OCI-LY7 (cell line): ENCODE measurements around the gene HASPIN. TPM values are rescaled to one million over a fixed set of nuclear protein-coding genes. Genes with fewer than 3 reads are reported as not detected.
A peak's percentile ranks its signal among the peaks of the same experiment; 100 is the strongest.

Experiments
- BruUV-seq: library from RNA; stranded (reverse); fragments of 400-500 nt; replicated peaks from 2 replicates; lab custom pipeline; 2021; lab: Mats Ljungman, UMichigan
- CTCF ChIA-PET: fragments of 300-600 bp; sonication (Branson Sonifier 250); formaldehyde crosslinking; loops from one replicate; lab custom pipeline; 2022; ENCODE audit warnings: antibody characterized with exemption; ENCODE audit not compliant: unreplicated experiment; lab: Charles Lee
- POLR2A ChIA-PET: fragments of 300-600 bp; sonication (Branson Sonifier 250); formaldehyde crosslinking; loops from one replicate; lab custom pipeline; 2022; ENCODE audit warnings: antibody characterized with exemption; lab: Charles Lee
- DNase-seq: peaks from one replicate; pipeline ENCODE4 v3.0.0-alpha.2; 2015; ENCODE audit warnings: low spot score
- H2AFZ ChIP-seq: fragments of 200-600 bp; sonication (generic), shearing (Covaris generic); 2 replicates; pipeline ENCODE4 v1.6.1; 2014; ENCODE audit warnings: mild to moderate bottlenecking, antibody characterized with exemption, low read length, moderate library complexity
- H3K27ac ChIP-seq: fragments of 200-600 bp; sonication (generic); 2 replicates; pipeline ENCODE4 v1.5.1; 2014; ENCODE audit warnings: mixed run types, low read depth, mild to moderate bottlenecking, moderate library complexity, low read length, inconsistent platforms; ENCODE audit not compliant: poor library complexity, severe bottlenecking
- H3K36me3 ChIP-seq: fragments of 200-600 bp; sonication (generic); 2 replicates; pipeline ENCODE4 v1.6.1; 2014; ENCODE audit warnings: mild to moderate bottlenecking, antibody characterized with exemption, low read length, moderate library complexity, mixed read lengths; ENCODE audit not compliant: insufficient read depth
- H3K4me1 ChIP-seq: fragments of 200-600 bp; sonication (generic); 2 replicates; pipeline ENCODE4 v1.5.1; 2014; ENCODE audit warnings: mild to moderate bottlenecking, low read length; ENCODE audit not compliant: insufficient read depth, poor library complexity, severe bottlenecking
- H3K4me2 ChIP-seq: fragments of 200-600 bp; sonication (generic); 2 replicates; pipeline ENCODE4 v1.6.1; 2014; ENCODE audit warnings: mild to moderate bottlenecking, low read length
- H3K4me3 ChIP-seq: fragments of 200-600 bp; sonication (generic); 2 replicates; pipeline ENCODE4 v1.5.1; 2014; ENCODE audit warnings: mild to moderate bottlenecking, low read depth, low read length; ENCODE audit not compliant: poor library complexity, severe bottlenecking
- H3K79me2 ChIP-seq: fragments of 200-600 bp; sonication (generic); 2 replicates; pipeline ENCODE4 v1.6.1; 2016; ENCODE audit warnings: low read depth, mild to moderate bottlenecking, low read length, moderate library complexity, mixed read lengths; ENCODE audit not compliant: insufficient read depth
- H3K9me2 ChIP-seq: fragments of 200-600 bp; sonication (generic); 2 replicates; pipeline ENCODE4 v1.6.1; 2016; ENCODE audit warnings: mild to moderate bottlenecking, low read length, mixed read lengths; ENCODE audit not compliant: insufficient read depth
- H3K9me3 ChIP-seq: fragments of 200-600 bp; sonication (generic); 2 replicates; pipeline ENCODE4 v1.6.1; 2014; ENCODE audit warnings: mild to moderate bottlenecking, mixed run types, low read length, mixed read lengths
- H4K20me1 ChIP-seq: fragments of 200-600 bp; sonication (generic); 2 replicates; pipeline ENCODE4 v1.6.1; 2014; ENCODE audit warnings: mild to moderate bottlenecking, antibody characterized with exemption, low read length, moderate library complexity, mixed read lengths; ENCODE audit not compliant: insufficient read depth
- EZH2phosphoT487 ChIP-seq: fragments of 200-600 bp; sonication (generic); IDR thresholded peaks from 2 replicates; pipeline ENCODE4 v1.6.1; 2018; ENCODE audit warnings: low read depth, borderline replicate concordance, mild to moderate bottlenecking, mixed run types, antibody characterized with exemption, low read length, moderate library complexity, mixed read lengths
- intact Hi-C: fragments of 100-400 bp; cut with micrococcal nuclease; formaldehyde crosslinking; loops from one replicate; pipeline ENCODE4 v1.10.0; 2022; ENCODE audit not compliant: unreplicated experiment
- total RNA-seq, 2 experiments: library from RNA; depleted of rRNA in 1 of 2; stranded (reverse); fragments of >200 nt in 1 of 2; shearing (Covaris generic) in 1 of 2; gene quantifications; 2 replicates each; pipeline ENCODE4 v1.2.3, GENCODE V29; 2014 to 2022
- TF ChIP-seq, protein P1 (sequence below): fragments of 200-600 bp; sonication (generic); conservative IDR thresholded peaks from 2 replicates; pipeline ENCODE4 v1.5.1; 2014; ENCODE audit warnings: mild to moderate bottlenecking, antibody characterized with exemption, low read length, moderate library complexity, mixed read lengths

Gene HASPIN
- total RNA-seq, 2 experiments from 2014 or later = 66.2 to 88.6 TPM

GRCh38 chr17:3735515-3735914 lies 11.8 kb downstream of the HASPIN start:
- DNase-seq = no peak
- H3K9me2 ChIP-seq = no peaks in the 10 kb centered on the region
- H3K79me2 ChIP-seq = no peaks in the 10 kb centered on the region; the same call in 1 of the 2 replicates
- ChIA-PET CTCF (interaction anchor here (0.6 to 0.9 kb wide), 2 partner anchors 25 to 129 kb away, joined by 3 to 4 read pairs; no protein-coding TSS in a partner anchor), POLR2A (interaction anchor here (0.8 to 1.0 kb wide), 2 partner anchors 8 to 111 kb away, joined by 3 read pairs; partner anchors contain the start of gene NCBP3)
- intact Hi-C loops = no loop called here
- no TSS peak for BruUV-seq
- no peak overlapping the region for H3K4me3 ChIP-seq
- peaks cover 7% of the 10 kb centered on the region; the same call in 1 of the 2 replicates for H3K36me3 ChIP-seq
- TF ChIP-seq, protein P1, sequence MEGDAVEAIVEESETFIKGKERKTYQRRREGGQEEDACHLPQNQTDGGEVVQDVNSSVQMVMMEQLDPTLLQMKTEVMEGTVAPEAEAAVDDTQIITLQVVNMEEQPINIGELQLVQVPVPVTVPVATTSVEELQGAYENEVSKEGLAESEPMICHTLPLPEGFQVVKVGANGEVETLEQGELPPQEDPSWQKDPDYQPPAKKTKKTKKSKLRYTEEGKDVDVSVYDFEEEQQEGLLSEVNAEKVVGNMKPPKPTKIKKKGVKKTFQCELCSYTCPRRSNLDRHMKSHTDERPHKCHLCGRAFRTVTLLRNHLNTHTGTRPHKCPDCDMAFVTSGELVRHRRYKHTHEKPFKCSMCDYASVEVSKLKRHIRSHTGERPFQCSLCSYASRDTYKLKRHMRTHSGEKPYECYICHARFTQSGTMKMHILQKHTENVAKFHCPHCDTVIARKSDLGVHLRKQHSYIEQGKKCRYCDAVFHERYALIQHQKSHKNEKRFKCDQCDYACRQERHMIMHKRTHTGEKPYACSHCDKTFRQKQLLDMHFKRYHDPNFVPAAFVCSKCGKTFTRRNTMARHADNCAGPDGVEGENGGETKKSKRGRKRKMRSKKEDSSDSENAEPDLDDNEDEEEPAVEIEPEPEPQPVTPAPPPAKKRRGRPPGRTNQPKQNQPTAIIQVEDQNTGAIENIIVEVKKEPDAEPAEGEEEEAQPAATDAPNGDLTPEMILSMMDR = no peak
- no peak for TF ChIP-seq EZH2phosphoT487
- H3K27ac ChIP-seq = no peak overlapping the region
- peaks cover 24% of the 10 kb centered on the region for H3K4me1 ChIP-seq
- H2AFZ ChIP-seq = no peak overlapping the region
- H3K9me3 ChIP-seq = no peaks in the 10 kb centered on the region
- no peak overlapping the region for H3K4me2 ChIP-seq
- no peaks in the 10 kb centered on the region for H4K20me1 ChIP-seq

DNA sequence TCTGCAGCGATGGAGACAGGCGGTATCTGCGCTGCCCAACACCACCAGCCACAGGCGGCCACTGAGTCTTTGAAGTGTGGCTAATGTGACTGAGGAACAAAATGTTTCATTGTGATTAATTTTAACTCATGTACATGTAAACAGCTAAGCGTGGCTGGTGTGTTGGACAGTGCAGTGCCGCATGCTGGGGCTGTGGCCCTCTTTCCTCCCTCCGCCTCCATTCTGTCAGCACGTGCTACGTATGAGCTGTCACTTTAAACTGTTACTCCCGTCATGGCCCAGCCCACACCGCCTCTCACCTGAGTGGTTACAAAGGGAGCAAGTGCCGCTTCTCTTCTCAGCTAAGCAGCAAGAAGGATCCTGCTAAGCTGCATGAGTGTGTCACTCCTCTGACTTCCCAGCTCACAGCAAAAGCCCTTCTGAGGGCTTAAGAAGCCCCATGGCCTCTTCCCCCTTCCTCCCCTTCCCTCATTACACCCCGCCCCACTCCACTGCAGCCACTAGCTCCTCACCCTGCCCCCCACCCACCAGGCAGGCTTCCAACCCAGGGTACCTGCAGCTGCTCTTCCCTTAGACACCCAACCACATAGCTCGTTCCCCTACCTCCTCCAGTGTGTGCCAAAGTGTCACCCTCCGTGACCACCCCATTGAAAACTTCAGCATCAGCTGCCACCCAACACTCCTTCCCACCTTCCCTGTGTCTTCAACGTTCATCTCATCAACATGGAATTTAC lies 15.0 kb downstream of the HASPIN start:
- H3K9me3 ChIP-seq = no peaks in the 10 kb centered on the region
- H3K27ac ChIP-seq = no peak overlapping the region
- H3K79me2 ChIP-seq = no peaks in the 10 kb centered on the region
- peak overlapping the region; percentile 30 for H3K4me2 ChIP-seq
- H3K4me3 ChIP-seq = no peak overlapping the region
- H3K9me2 ChIP-seq = no peaks in the 10 kb centered on the region
- intact Hi-C loops = no loop called here
- H3K4me1 ChIP-seq = peaks cover 11% of the 10 kb centered on the region
- no TSS peak for BruUV-seq
- TF ChIP-seq, protein P1 = no peak
- no peak for TF ChIP-seq EZH2phosphoT487
- DNase-seq = peak; percentile 49
- POLR2A ChIA-PET = interaction anchor here (0.6 to 1.2 kb wide), 2 partner anchors 87 to 1278 kb away, joined by 3 to 4 read pairs; no protein-coding TSS in a partner anchor
- H2AFZ ChIP-seq = peak overlapping the region; percentile 51; the same call in 1 of the 2 replicates
- H4K20me1 ChIP-seq = no peaks in the 10 kb centered on the region
- CTCF ChIA-PET = interaction anchor here (0.6 to 2.9 kb wide), 6 partner anchors 15 to 136 kb away, joined by 3 to 16 read pairs (median 4); partner anchors contain the start of gene HASPIN
- H3K36me3 ChIP-seq = no peaks in the 10 kb centered on the region
